ENCODE measurements around the gene PPP1R15B.

GRCh38 chr1:204380293-204380831 lies 31.3 kb downstream of the PPP1R15B start:
- TF ChIP-seq CTCF (IDR thresholded peaks at IDR 0.05) (no peak), EZH2 (IDR thresholded peaks at IDR 0.05; ENCODE audit: borderline replicate concordance, insufficient read depth, low read depth, low read length, poor library complexity, severe bottlenecking) (no peak)
